ENCODE results near the gene CSF3R.

Gene CSF3R

DNA sequence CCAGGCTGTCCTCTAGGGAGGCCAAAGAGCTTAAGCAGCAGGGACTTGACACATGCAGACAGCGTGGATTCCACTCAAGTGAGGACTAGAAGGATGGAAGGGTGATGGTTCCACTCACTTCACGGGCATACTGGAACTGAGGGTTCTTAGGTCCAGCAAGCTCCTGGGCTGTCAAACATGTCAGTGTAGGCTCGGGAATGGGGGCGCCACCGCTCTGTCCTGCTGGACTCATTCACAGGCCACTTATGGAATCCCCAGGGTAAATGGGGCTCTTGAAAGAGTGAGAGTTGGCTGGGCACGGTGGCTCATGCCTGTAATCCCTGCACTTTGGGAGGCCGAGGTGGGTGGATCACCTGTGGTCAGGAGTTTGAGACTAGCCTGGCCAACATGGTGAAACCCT is 27.7 kb upstream of the CSF3R start:
- H3K36me3 ChIP-seq (ENCODE audit: control insufficient read depth, low read length), result no peaks in the 10 kb centered on the region
- H3K27ac ChIP-seq (ENCODE audit: low read depth, low read length), result no peak overlapping the region
- no peaks in the 10 kb centered on the region for H3K79me2 ChIP-seq (ENCODE audit: control insufficient read depth, low read length)
- no peaks in the 10 kb centered on the region for H3K4me1 ChIP-seq (ENCODE audit: control insufficient read depth, low read length)
- H3K27me3 ChIP-seq (ENCODE audit: control insufficient read depth, low read length), result no peaks in the 10 kb centered on the region
- H4K20me1 ChIP-seq (ENCODE audit: control insufficient read depth, insufficient read depth, low read depth, low read length), result no peaks in the 10 kb centered on the region
- no peaks in the 10 kb centered on the region for H3F3A ChIP-seq (ENCODE audit: control insufficient read depth, insufficient read depth)
- H3K9me2 ChIP-seq (replicated peaks; ENCODE audit: control insufficient read depth, low read length), result no peaks in the 10 kb centered on the region
- TF ChIP-seq EZH2phosphoT487 (IDR thresholded peaks at IDR 0.05; ENCODE audit: borderline replicate concordance, low read length), result no peak
- TF ChIP-seq, protein P1, sequence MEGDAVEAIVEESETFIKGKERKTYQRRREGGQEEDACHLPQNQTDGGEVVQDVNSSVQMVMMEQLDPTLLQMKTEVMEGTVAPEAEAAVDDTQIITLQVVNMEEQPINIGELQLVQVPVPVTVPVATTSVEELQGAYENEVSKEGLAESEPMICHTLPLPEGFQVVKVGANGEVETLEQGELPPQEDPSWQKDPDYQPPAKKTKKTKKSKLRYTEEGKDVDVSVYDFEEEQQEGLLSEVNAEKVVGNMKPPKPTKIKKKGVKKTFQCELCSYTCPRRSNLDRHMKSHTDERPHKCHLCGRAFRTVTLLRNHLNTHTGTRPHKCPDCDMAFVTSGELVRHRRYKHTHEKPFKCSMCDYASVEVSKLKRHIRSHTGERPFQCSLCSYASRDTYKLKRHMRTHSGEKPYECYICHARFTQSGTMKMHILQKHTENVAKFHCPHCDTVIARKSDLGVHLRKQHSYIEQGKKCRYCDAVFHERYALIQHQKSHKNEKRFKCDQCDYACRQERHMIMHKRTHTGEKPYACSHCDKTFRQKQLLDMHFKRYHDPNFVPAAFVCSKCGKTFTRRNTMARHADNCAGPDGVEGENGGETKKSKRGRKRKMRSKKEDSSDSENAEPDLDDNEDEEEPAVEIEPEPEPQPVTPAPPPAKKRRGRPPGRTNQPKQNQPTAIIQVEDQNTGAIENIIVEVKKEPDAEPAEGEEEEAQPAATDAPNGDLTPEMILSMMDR (IDR thresholded peaks at IDR 0.05; ENCODE audit: low read depth, low read length, poor library complexity, severe bottlenecking), result no peak
- H3K4me2 ChIP-seq (ENCODE audit: low read length), result no peak overlapping the region
- H3K4me3 ChIP-seq (ENCODE audit: low read length), result no peak overlapping the region
- H3K9me3 ChIP-seq (ENCODE audit: control insufficient read depth, insufficient read depth, low read length), result no peaks in the 10 kb centered on the region

DNA sequence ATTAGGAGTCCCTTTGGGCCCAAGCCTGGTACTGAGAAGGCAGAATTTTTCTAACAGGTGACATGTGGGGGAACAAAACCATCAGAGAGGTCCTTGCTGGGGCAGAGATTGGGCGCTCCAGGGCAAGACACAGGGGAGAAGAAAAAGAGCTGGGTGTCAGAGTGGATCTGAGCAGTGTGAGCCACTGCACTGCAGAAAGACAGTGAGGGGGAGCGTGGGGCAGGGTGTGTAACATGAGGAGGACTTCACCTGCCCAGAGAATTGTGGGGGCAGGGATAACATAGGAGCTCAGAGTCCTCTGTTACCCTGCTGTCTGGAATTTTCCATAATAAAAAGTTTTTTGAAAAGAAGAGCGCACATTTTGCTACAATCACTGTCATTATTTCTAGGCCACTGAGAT is 25.5 kb upstream of the CSF3R start:
- Histone ChIP-seq H3K4me1 (ENCODE audit: control insufficient read depth, low read length) (no peaks in the 10 kb centered on the region), H3K79me2 (ENCODE audit: control insufficient read depth, low read length) (no peaks in the 10 kb centered on the region), H3F3A (ENCODE audit: control insufficient read depth, insufficient read depth) (no peaks in the 10 kb centered on the region), H3K9me2 (replicated peaks; ENCODE audit: control insufficient read depth, low read length) (no peaks in the 10 kb centered on the region), H4K20me1 (ENCODE audit: control insufficient read depth, insufficient read depth, low read depth, low read length) (no peaks in the 10 kb centered on the region), H3K27me3 (ENCODE audit: control insufficient read depth, low read length) (peaks cover 10% of the 10 kb centered on the region), H3K9me3 (ENCODE audit: control insufficient read depth, insufficient read depth, low read length) (no peaks in the 10 kb centered on the region), H3K4me3 (ENCODE audit: low read length) (no peak overlapping the region), H3K27ac (ENCODE audit: low read depth, low read length) (no peak overlapping the region), H3K4me2 (ENCODE audit: low read length) (no peak overlapping the region), H3K36me3 (ENCODE audit: control insufficient read depth, low read length) (no peaks in the 10 kb centered on the region)
- no peak for TF ChIP-seq EZH2phosphoT487 (IDR thresholded peaks at IDR 0.05; ENCODE audit: borderline replicate concordance, low read length)
- TF ChIP-seq, protein P1 (IDR thresholded peaks at IDR 0.05; ENCODE audit: low read depth, low read length, poor library complexity, severe bottlenecking), result no peak

DNA sequence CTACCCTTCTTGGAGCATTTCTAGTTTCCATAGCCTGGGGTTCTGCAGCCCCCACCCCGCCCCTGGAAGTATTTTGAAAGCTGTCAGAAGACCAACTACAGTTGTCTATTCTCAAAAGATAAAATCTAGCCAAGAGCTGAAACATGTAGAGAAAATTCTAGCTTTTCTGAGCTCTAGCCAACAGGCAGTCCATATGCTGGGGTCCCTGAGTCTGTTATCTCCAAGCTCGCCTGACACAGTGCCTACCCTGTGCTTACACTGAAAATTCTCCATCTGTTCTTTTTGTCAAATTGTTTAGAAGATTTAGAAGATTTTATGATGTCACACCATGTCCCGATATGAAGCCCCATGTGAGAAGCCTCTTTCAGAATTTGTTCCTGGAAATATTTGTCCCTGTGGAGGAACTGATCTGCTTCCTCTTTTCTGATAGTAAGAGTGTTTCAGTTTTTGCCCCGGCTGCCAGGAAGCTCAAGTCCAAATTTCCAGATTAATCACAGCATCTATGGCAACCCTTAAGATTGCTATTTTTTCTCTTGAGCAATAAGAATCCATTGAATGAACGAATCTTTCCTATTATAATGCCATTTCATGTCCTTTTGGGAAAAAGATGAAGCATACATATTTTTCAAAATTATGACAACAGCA is 23.7 kb upstream of the CSF3R start:
- no peaks in the 10 kb centered on the region for H3K36me3 ChIP-seq (ENCODE audit: control insufficient read depth, low read length)
- TF ChIP-seq, protein P1 (IDR thresholded peaks at IDR 0.05; ENCODE audit: low read depth, low read length, poor library complexity, severe bottlenecking), result no peak
- TF ChIP-seq EZH2phosphoT487 (IDR thresholded peaks at IDR 0.05; ENCODE audit: borderline replicate concordance, low read length), result no peak
- H3F3A ChIP-seq (ENCODE audit: control insufficient read depth, insufficient read depth), result no peaks in the 10 kb centered on the region
- H3K4me1 ChIP-seq (ENCODE audit: control insufficient read depth, low read length), result no peaks in the 10 kb centered on the region
- no peaks in the 10 kb centered on the region for H3K79me2 ChIP-seq (ENCODE audit: control insufficient read depth, low read length)
- H3K4me2 ChIP-seq (ENCODE audit: low read length), result no peak overlapping the region
- H3K27ac ChIP-seq (ENCODE audit: low read depth, low read length), result no peak overlapping the region
- no peak overlapping the region for H3K4me3 ChIP-seq (ENCODE audit: low read length)
- no peaks in the 10 kb centered on the region for H3K9me2 ChIP-seq (replicated peaks; ENCODE audit: control insufficient read depth, low read length)
- H4K20me1 ChIP-seq (ENCODE audit: control insufficient read depth, insufficient read depth, low read depth, low read length), result no peaks in the 10 kb centered on the region
- H3K27me3 ChIP-seq (ENCODE audit: control insufficient read depth, low read length), result peaks cover 18% of the 10 kb centered on the region
- H3K9me3 ChIP-seq (ENCODE audit: control insufficient read depth, insufficient read depth, low read length), result no peaks in the 10 kb centered on the region
